ENCODE data around the gene LRRK2. TPM values are rescaled to one million over a fixed set of nuclear protein-coding genes. Genes with fewer than 3 reads are reported as not detected.
"Not testable (repeated sequence)": the region's sequence is repeated elsewhere in the genome, so short reads cannot be mapped to it uniquely, and the experiment has no call there.

LRRK2 gene
- total RNA-seq, 1 donor from 2014 or later: 14.3 TPM

GRCh38 chr12:40382217-40382616 lies 157.4 kb downstream of the LRRK2 start:
- no peak for TF ChIP-seq CTCF (IDR thresholded peaks at IDR 0.05)
- H3K36me3 ChIP-seq: no peaks in the 10 kb centered on the region
- no peak overlapping the region for H3K4me3 ChIP-seq
- no peaks in the 10 kb centered on the region for H3K27me3 ChIP-seq
- H3K9me3 ChIP-seq: no peaks in the 10 kb centered on the region
- H3K4me1 ChIP-seq: no peaks in the 10 kb centered on the region
- DNase-seq (ENCODE audit: low spot score in 2 of 2): no peak
- intact Hi-C loops (cut with DNase I): no loop called here
- no peak overlapping the region for H3K27ac ChIP-seq

DNA sequence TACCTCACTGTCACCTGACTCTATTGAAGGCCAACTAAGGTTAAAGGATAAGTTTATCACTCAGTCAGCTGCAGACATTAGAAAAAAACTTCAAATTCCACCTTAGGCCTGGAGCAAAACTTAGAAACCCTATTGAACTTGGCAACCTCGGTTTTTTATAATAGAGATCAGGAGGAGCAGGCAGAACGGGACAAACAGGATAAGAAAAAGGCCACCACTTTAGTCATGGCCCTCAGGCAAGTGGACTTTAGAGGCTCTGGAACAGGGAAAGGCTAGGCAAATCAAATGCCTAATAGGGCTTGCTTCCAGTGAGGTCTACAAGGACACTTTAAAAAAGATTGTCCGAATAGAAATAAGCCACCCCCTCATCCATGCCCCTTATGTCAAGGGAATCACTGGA lies 162.5 kb downstream of the LRRK2 start:
- H3K4me3 ChIP-seq; H3K9me3 ChIP-seq; H3K27ac ChIP-seq; DNase-seq (ENCODE audit: low spot score in 2 of 2); H3K27me3 ChIP-seq; H3K4me1 ChIP-seq; intact Hi-C loops (cut with DNase I); H3K36me3 ChIP-seq: not testable (repeated sequence)

DNA sequence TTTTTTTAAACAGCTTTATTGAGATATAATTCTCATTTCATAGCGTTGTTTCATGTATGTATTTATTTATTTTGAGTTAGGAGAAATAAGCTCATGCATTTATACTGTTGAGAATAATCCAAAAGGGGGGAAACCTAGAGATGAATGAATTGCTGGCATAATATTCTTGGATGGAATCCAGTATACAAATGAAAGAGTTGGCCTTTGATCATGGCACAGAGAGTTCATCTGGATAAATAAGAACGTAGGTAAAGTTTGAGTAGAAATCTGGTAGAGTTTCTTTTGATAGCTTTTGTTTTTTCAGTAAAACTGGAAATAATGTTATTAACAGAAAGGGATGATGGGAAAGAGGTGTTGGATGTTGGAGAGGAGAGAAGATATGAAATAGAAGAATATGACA lies 166.2 kb downstream of the LRRK2 start:
- Histone ChIP-seq H3K27ac (no peak overlapping the region), H3K4me1 (no peaks in the 10 kb centered on the region), H3K9me3 (no peaks in the 10 kb centered on the region), H3K4me3 (no peak overlapping the region), H3K27me3 (no peaks in the 10 kb centered on the region), H3K36me3 (no peaks in the 10 kb centered on the region)
- intact Hi-C loops (cut with DNase I): no loop called here
- TF ChIP-seq CTCF (IDR thresholded peaks at IDR 0.05): no peak
- DNase-seq (ENCODE audit: low spot score in 2 of 2): no peak

DNA sequence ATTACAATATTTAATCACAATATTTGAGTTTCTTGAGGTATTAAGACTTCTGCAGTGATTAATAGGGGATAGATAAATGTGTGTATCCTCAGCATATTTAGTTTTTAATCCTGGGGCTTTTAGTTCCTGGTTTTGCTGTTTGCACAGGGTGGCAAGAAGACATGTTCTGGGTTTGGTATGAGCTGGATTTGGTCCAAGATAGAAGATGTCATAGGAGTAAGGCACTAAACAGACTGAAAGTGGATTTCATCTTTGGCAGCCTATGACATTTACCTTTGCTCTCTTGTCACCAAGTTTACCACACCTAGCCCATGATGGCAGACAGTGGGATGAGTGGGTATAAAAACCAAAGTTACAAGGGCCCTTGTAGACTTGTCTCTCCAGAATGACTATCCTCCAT lies 168.2 kb downstream of the LRRK2 start:
- Histone ChIP-seq H3K27ac (no peak overlapping the region), H3K36me3 (no peaks in the 10 kb centered on the region), H3K4me3 (no peak overlapping the region), H3K9me3 (no peaks in the 10 kb centered on the region), H3K27me3 (no peaks in the 10 kb centered on the region), H3K4me1 (no peaks in the 10 kb centered on the region)
- intact Hi-C loops (cut with DNase I): no loop called here
- no peak for DNase-seq (ENCODE audit: low spot score in 2 of 2)
- TF ChIP-seq CTCF (IDR thresholded peaks at IDR 0.05): no peak

GRCh38 chr12:40399656-40400055 lies 174.9 kb downstream of the LRRK2 start:
- H3K27me3 ChIP-seq: no peaks in the 10 kb centered on the region
- intact Hi-C loops (cut with DNase I): no loop called here
- no peak overlapping the region for H3K4me3 ChIP-seq
- no peaks in the 10 kb centered on the region for H3K9me3 ChIP-seq
- no peaks in the 10 kb centered on the region for H3K4me1 ChIP-seq
- no peak overlapping the region for H3K27ac ChIP-seq
- no peak for DNase-seq (ENCODE audit: low spot score in 2 of 2)
- H3K36me3 ChIP-seq: no peaks in the 10 kb centered on the region
- TF ChIP-seq CTCF (IDR thresholded peaks at IDR 0.05): no peak

DNA sequence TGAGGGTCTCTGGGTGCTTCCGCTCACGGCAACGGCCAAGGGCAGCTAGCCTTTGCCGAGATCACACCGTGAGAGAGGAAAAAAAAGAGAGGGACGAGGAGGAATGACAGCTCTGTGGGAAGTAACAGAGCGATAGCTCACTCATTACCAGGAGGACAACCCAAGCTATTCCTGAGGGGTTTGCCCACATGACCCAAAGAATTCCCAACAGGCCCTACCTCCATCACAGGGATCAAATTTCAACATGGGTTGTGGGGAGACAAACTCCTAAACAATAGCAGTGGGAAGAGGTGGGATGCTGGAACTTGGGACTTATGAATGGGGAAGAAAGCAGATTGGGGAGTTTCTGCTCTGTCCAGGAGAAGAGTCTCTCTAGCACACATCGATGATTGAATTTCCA lies 180.6 kb downstream of the LRRK2 start:
- intact Hi-C loops (cut with DNase I): no loop called here
- no peak for TF ChIP-seq CTCF (IDR thresholded peaks at IDR 0.05)
- no peak for DNase-seq (ENCODE audit: low spot score in 2 of 2)
- Histone ChIP-seq H3K4me1 (no peaks in the 10 kb centered on the region), H3K27me3 (no peaks in the 10 kb centered on the region), H3K36me3 (no peaks in the 10 kb centered on the region), H3K4me3 (no peak overlapping the region), H3K27ac (no peak overlapping the region), H3K9me3 (no peaks in the 10 kb centered on the region)

Other genes with a start within 250 kb of the LRRK2 start
- gene SLC2A13, start 118.9 kb upstream of the LRRK2 start, total RNA-seq: 23.5 TPM